GM18507 (cell line): ENCODE measurements around the gene CEP135.
"Not testable (repeated sequence)": the region's sequence is repeated elsewhere in the genome, so short reads cannot be mapped to it uniquely, and the experiment has no call there.

Source experiments
- DNase-seq: peaks from one replicate; pipeline ENCODE4 v3.0.0; 2011; ENCODE audit warnings: low read depth; ENCODE audit not compliant: insufficient read length; ENCODE audit errors: extremely low spot score
- FAIRE-seq: peaks from 2 replicates; lab custom pipeline; 2011; peaks lifted over from hg19 to GRCh38; lab: Jason Lieb, UNC

CEP135 gene

GRCh38 chr4:55939421-55939820 is 9.3 kb upstream of the CEP135 start:
- FAIRE-seq (no peak), DNase-seq (no peak)

GRCh38 chr4:55941881-55942396 is 6.8 kb upstream of the CEP135 start:
- DNase-seq: no peak

GRCh38 chr4:55947254-55947882 is 1.4 kb upstream of the CEP135 start:
- peak; percentile 2 for DNase-seq
- no peak for FAIRE-seq

More at GRCh38 chr4:55941881-55942396, 6.8 kb upstream of the CEP135 start:
- no peak for FAIRE-seq

- FAIRE-seq (peak; percentile 70), DNase-seq (no peak)
Measured at GRCh38 chr4:55947912-55948725, 626 bp upstream of the CEP135 start.

GRCh38 chr4:55949482-55949802 is 697 bp downstream of the CEP135 start:
- no peak for DNase-seq
- FAIRE-seq: no peak

- DNase-seq (no peak), FAIRE-seq (no peak)
Measured at GRCh38 chr4:55951191-55951922, 2.6 kb downstream of the CEP135 start.

GRCh38 chr4:55955710-55956109 is 7.0 kb downstream of the CEP135 start:
- DNase-seq (no peak), FAIRE-seq (no peak)

- DNase-seq (no peak), FAIRE-seq (no peak)
Measured at GRCh38 chr4:55959655-55960054, 10.9 kb downstream of the CEP135 start.

GRCh38 chr4:55964046-55964445 is 15.3 kb downstream of the CEP135 start:
- DNase-seq (no peak), FAIRE-seq (no peak)

GRCh38 chr4:55965585-55965984 is 16.8 kb downstream of the CEP135 start:
- DNase-seq (no peak), FAIRE-seq (no peak)

- FAIRE-seq, DNase-seq: not testable (repeated sequence)
Measured at GRCh38 chr4:55966324-55966723, 17.6 kb downstream of the CEP135 start.

- no peak for DNase-seq
- FAIRE-seq: no peak
Measured at GRCh38 chr4:55967376-55967775, 18.6 kb downstream of the CEP135 start.

- DNase-seq (no peak), FAIRE-seq (no peak)
Measured at GRCh38 chr4:55973650-55974049, 24.9 kb downstream of the CEP135 start.

GRCh38 chr4:55977811-55978210 is 29.1 kb downstream of the CEP135 start:
- FAIRE-seq: no peak
- no peak for DNase-seq

GRCh38 chr4:55979562-55979961 is 30.8 kb downstream of the CEP135 start:
- FAIRE-seq (no peak), DNase-seq (no peak)

- FAIRE-seq: peak; percentile 63
Measured at GRCh38 chr4:55980725-55981124, 32.0 kb downstream of the CEP135 start.

GRCh38 chr4:55982976-55983375 is 34.2 kb downstream of the CEP135 start:
- FAIRE-seq: no peak
- DNase-seq: no peak

More at GRCh38 chr4:55980725-55981124, 32.0 kb downstream of the CEP135 start:
- DNase-seq: no peak

- DNase-seq (no peak), FAIRE-seq (no peak)
Measured at GRCh38 chr4:55989766-55990165, 41.0 kb downstream of the CEP135 start.

GRCh38 chr4:55993994-55994663 is 45.4 kb downstream of the CEP135 start:
- peak; percentile 60 for FAIRE-seq
- DNase-seq: peak; percentile 2

- FAIRE-seq: no peak
- DNase-seq: no peak
Measured at GRCh38 chr4:55996646-55997045, 47.9 kb downstream of the CEP135 start.
